ENCODE measurements around the gene MARCHF3.

GRCh38 chr5:126982202-126982601 lies 48.2 kb downstream of the MARCHF3 start:
- no peak for TF ChIP-seq CTCF (conservative IDR thresholded peaks at IDR 0.05 in 1 of 2, IDR thresholded peaks at IDR 0.05 in 1 of 2; ENCODE audit: low read depth in 1 of 2, low read length in 2 of 2)
- TF ChIP-seq EZH2 (IDR thresholded peaks at IDR 0.05; ENCODE audit: low read length, missing control alignments), result no peak

All from fibroblast of lung (primary cell).